HCT116 (cell line): ENCODE data around the gene C12orf57. TPM values are rescaled to one million over a fixed set of nuclear protein-coding genes. Genes with fewer than 3 reads are reported as not detected.

Experiments used
- ATAC-seq: fragments of 200-7000 bp; cut with Tn5 transposase; 2 replicates; pipeline ENCODE4 v1.9.1; 2020; ENCODE audit warnings: mild to moderate bottlenecking, moderate library complexity
- BruUV-seq: library from RNA; stranded (reverse); fragments of 400-500 nt; replicated peaks from 2 replicates; lab custom pipeline; 2021; lab: Mats Ljungman, UMichigan
- CTCF ChIA-PET: fragments of 300-600 bp; sonication (Branson Sonifier 250); formaldehyde crosslinking; loops from one replicate; lab custom pipeline; 2021; ENCODE audit warnings: antibody characterized with exemption; lab: Charles Lee
- POLR2A ChIA-PET: fragments of 300-600, 350-600 bp; sonication (Branson Sonifier 250); formaldehyde crosslinking; loops from one replicate; lab custom pipeline; 2021; ENCODE audit warnings: antibody characterized with exemption; lab: Charles Lee
- RAD21 ChIA-PET, 2 experiments: fragments of 300-600 bp; sonication (Branson Sonifier 250); formaldehyde crosslinking; loops; one replicate each; lab custom pipeline; 2023; ENCODE audit warnings: low total read pairs in 2 of 2; ENCODE audit not compliant: uncharacterized antibody in 2 of 2, unreplicated experiment in 2 of 2, low non-redundant PET in 1 of 2; lab: Charles Lee
- DNase-seq: peaks from one replicate; pipeline ENCODE4 v3.0.0-alpha.2; 2010; ENCODE audit warnings: low read depth, low spot score
- H2AFZ ChIP-seq: fragments of 200-600 bp; shearing (Covaris generic), sonication (generic); 2 replicates; pipeline ENCODE4 v1.6.1; 2017; ENCODE audit warnings: low read depth, mixed run types, mixed read lengths, antibody characterized with exemption, low read length; ENCODE audit not compliant: poor library complexity, severe bottlenecking
- H3K27ac ChIP-seq: 2 replicates; pipeline ENCODE4 v1.5.1; 2012; ENCODE audit warnings: low read depth, low read length
- H3K27me3 ChIP-seq: fragments of 200-600 bp; sonication (generic); 2 replicates; pipeline ENCODE4 v1.6.1; 2016; ENCODE audit warnings: mixed run types, low read length, mixed read lengths; ENCODE audit not compliant: insufficient read depth
- H3K36me3 ChIP-seq, 2 experiments: fragments of 200-500 bp in 1 of 2; fragments of 200-600 bp in 1 of 2; sonication (Bioruptor generic) in 1 of 2; sonication (generic) in 1 of 2; 2 replicates each; pipeline versions ENCODE4 v1.5.1 to v1.6.1; 2014 to 2016; ENCODE audit warnings: low read length in 2 of 2, inconsistent platforms in 1 of 2, mixed read lengths in 1 of 2, mixed run types in 1 of 2; ENCODE audit not compliant: insufficient read depth in 2 of 2, control insufficient read depth in 1 of 2
- H3K4me1 ChIP-seq, 2 experiments: fragments of 200-600 bp in 1 of 2; sonication (generic) in 1 of 2; 2 replicates each; pipeline versions ENCODE4 v1.5.1 to v1.6.1; 2012 to 2017; ENCODE audit warnings: low read length in 2 of 2, inconsistent platforms in 1 of 2, mild to moderate bottlenecking in 1 of 2, mixed read lengths in 1 of 2, mixed run types in 1 of 2, moderate library complexity in 1 of 2; ENCODE audit not compliant: insufficient read depth in 2 of 2, control insufficient read depth in 1 of 2
- H3K4me2 ChIP-seq: fragments of 200-600 bp; sonication (generic); 2 replicates; pipeline ENCODE4 v1.6.1; 2017; ENCODE audit warnings: mixed run types, low read length, mixed read lengths
- H3K4me3 ChIP-seq, 2 experiments: fragments of 200-600 bp in 1 of 2; sonication (generic) in 1 of 2; replicated peaks in 1 of 2; 2 replicates each; pipeline ENCODE4 v1.5.1; 2011 to 2016; ENCODE audit warnings: low read length in 2 of 2, control low read depth in 1 of 2, low read depth in 1 of 2, mild to moderate bottlenecking in 1 of 2, mixed read lengths in 1 of 2, mixed run types in 1 of 2
- H3K79me2 ChIP-seq: fragments of 200-600 bp; sonication (generic); 2 replicates; pipeline ENCODE4 v1.6.1; 2017; ENCODE audit warnings: mild to moderate bottlenecking, mixed run types, low read length, moderate library complexity, mixed read lengths; ENCODE audit not compliant: insufficient read depth
- H3K9ac ChIP-seq: fragments of 200-600 bp; sonication (generic); 2 replicates; pipeline ENCODE4 v1.6.1; 2016; ENCODE audit warnings: low read length, mixed read lengths
- H3K9me2 ChIP-seq: fragments of 200-600 bp; sonication (generic), shearing (Covaris generic); 2 replicates; pipeline ENCODE4 v1.6.1; 2017; ENCODE audit warnings: mixed run types, mild to moderate bottlenecking, moderate library complexity; ENCODE audit not compliant: insufficient read depth
- H3K9me3 ChIP-seq, 2 experiments: fragments of 200-500 bp in 1 of 2; fragments of 200-600 bp in 1 of 2; sonication (Bioruptor generic) in 1 of 2; sonication (generic) in 1 of 2; 2 replicates each; pipeline ENCODE4 v1.6.1; 2014 to 2017; ENCODE audit warnings: low read length in 2 of 2, mixed read lengths in 2 of 2, inconsistent platforms in 1 of 2, low read depth in 1 of 2, mild to moderate bottlenecking in 1 of 2, mixed run types in 1 of 2, moderate library complexity in 1 of 2; ENCODE audit not compliant: control insufficient read depth in 1 of 2, insufficient read depth in 1 of 2
- H4K20me1 ChIP-seq: fragments of 200-600 bp; sonication (generic), shearing (Covaris generic); 2 replicates; pipeline ENCODE4 v1.6.1; 2017; ENCODE audit warnings: mixed run types, mild to moderate bottlenecking, moderate library complexity; ENCODE audit not compliant: insufficient read depth
- CEBPB ChIP-seq: IDR thresholded peaks from 2 replicates; pipeline ENCODE4 v1.6.1; 2012; ENCODE audit warnings: low read depth
- CTCF ChIP-seq, 3 experiments: fragments of 200-600 bp in 1 of 3; sonication (generic) in 1 of 3; IDR thresholded peaks in 2 of 3; conservative IDR thresholded peaks in 1 of 3; 2 replicates each; pipeline ENCODE4 v1.5.1; 2012 to 2017; ENCODE audit warnings: low read depth in 2 of 3, low read length in 2 of 3, antibody characterized with exemption in 1 of 3, borderline replicate concordance in 1 of 3, control low read depth in 1 of 3, mild to moderate bottlenecking in 1 of 3, mixed read lengths in 1 of 3, mixed run types in 1 of 3, moderate library complexity in 1 of 3; ENCODE audit not compliant: insufficient read depth in 1 of 3
- EZH2 ChIP-seq: fragments of 200-600 bp; sonication (generic); IDR thresholded peaks from 2 replicates; pipeline ENCODE4 v1.6.1; 2017; ENCODE audit warnings: antibody characterized with exemption, mixed run types
- EZH2phosphoT487 ChIP-seq: fragments of 200-600 bp; IDR thresholded peaks from 2 replicates; pipeline ENCODE4 v1.6.1; 2018; ENCODE audit warnings: antibody characterized with exemption, borderline replicate concordance
- FOSL1 ChIP-seq: IDR thresholded peaks from 2 replicates; pipeline ENCODE4 v1.6.1; 2012; ENCODE audit warnings: low read depth
- POLR2A ChIP-seq: IDR thresholded peaks from 2 replicates; pipeline ENCODE4 v1.7.0; 2011; ENCODE audit warnings: borderline replicate concordance; ENCODE audit not compliant: insufficient read depth, insufficient read length; ENCODE audit errors: extremely low read depth
- RAD21 ChIP-seq: IDR thresholded peaks from 2 replicates; pipeline ENCODE4 v1.6.1; 2012; ENCODE audit warnings: low read depth, mild to moderate bottlenecking
- REST ChIP-seq: IDR thresholded peaks from 2 replicates; pipeline ENCODE4 v1.6.1; 2012; ENCODE audit warnings: low read depth
- SP1 ChIP-seq: IDR thresholded peaks from 2 replicates; pipeline ENCODE4 v1.6.1; 2012; ENCODE audit warnings: low read depth
- SRF ChIP-seq: IDR thresholded peaks from 2 replicates; pipeline ENCODE4 v1.6.1; 2012; ENCODE audit warnings: low read depth
- TCF7L2 ChIP-seq: IDR thresholded peaks from 2 replicates; pipeline ENCODE4 v1.7.0; 2011; ENCODE audit warnings: borderline replicate concordance, inconsistent platforms; ENCODE audit not compliant: insufficient read depth, insufficient read length; ENCODE audit errors: extremely low read depth
- YY1 ChIP-seq: IDR thresholded peaks from 2 replicates; pipeline ENCODE4 v1.6.1; 2011; ENCODE audit warnings: low read length, low read depth, moderate library complexity, mild to moderate bottlenecking; ENCODE audit not compliant: insufficient replicate concordance; ENCODE audit errors: extremely low read depth
- ZFX ChIP-seq: fragments of 450-650 bp; IDR thresholded peaks from 2 replicates; pipeline ENCODE4 v1.6.1; 2017
- ZNF274 ChIP-seq: fragments of 200-500 bp; sonication (Bioruptor generic); IDR thresholded peaks from 2 replicates; pipeline ENCODE4 v1.6.1; 2014; ENCODE audit warnings: mild to moderate bottlenecking, low read depth, low read length, inconsistent platforms
- intact Hi-C: fragments of 100-400 bp; cut with micrococcal nuclease; formaldehyde crosslinking; loops from 2 replicates; pipeline ENCODE4 v1.10.0; 2022
- total RNA-seq: library from RNA; stranded (reverse); gene quantifications from one replicate; pipeline ENCODE4 v1.2.1, GENCODE V29; 2021; ENCODE audit not compliant: unreplicated experiment

Gene C12orf57
- total RNA-seq, 1 experiment from 2014 or later: 202 TPM

GRCh38 chr12:6956021-6956727, 12.4 kb downstream of the C12orf57 start:
- no peak overlapping the region for H3K4me3 ChIP-seq
- TF ChIP-seq POLR2A (no peak), EZH2phosphoT487 (no peak), RAD21 (no peak)
- intact Hi-C loops: no loop called here
- CTCF ChIA-PET: no interaction called here
- no peak overlapping the region for H2AFZ ChIP-seq
- H3K27ac ChIP-seq: no peak overlapping the region
- ATAC-seq: no peak
- H3K27me3 ChIP-seq: no peaks in the 10 kb centered on the region
- no peaks in the 10 kb centered on the region for H3K79me2 ChIP-seq
- POLR2A ChIA-PET: interaction anchor here (1.0 kb wide), 1 partner anchor 12 kb away, joined by 3 read pairs; the partner anchor contains the start of gene C12orf57
- no peak for DNase-seq
- H3K9me3 ChIP-seq: no peaks in the 10 kb centered on the region
- RAD21 ChIA-PET: no interaction called here
- no peaks in the 10 kb centered on the region for H3K36me3 ChIP-seq
- no peaks in the 10 kb centered on the region for H3K9me2 ChIP-seq
- H3K9ac ChIP-seq: no peak overlapping the region
- H3K4me2 ChIP-seq: no peak overlapping the region
- no TSS peak for BruUV-seq
- H3K4me1 ChIP-seq: peaks cover 10 to 11% of the 10 kb centered on the region in 2 experiments
- H4K20me1 ChIP-seq: no peaks in the 10 kb centered on the region

- no peaks in the 10 kb centered on the region for H4K20me1 ChIP-seq
- no peaks in the 10 kb centered on the region for H3K36me3 ChIP-seq
- CTCF ChIA-PET: no interaction called here
- RAD21 ChIA-PET: no interaction called here
- DNase-seq (no peak), ATAC-seq (no peak)
- H3K27ac ChIP-seq: no peak overlapping the region; the same call in 1 of the 2 replicates
- POLR2A ChIA-PET: interaction anchor here (1.0 to 9.9 kb wide), 2 partner anchors 10 to 13 kb away, joined by 3 to 269 read pairs; partner anchors contain the start of genes C12orf57 and RNU7-1
- H3K4me3 ChIP-seq: no peak overlapping the region
- H3K9ac ChIP-seq: no peak overlapping the region
- peaks cover 15 to 20% of the 10 kb centered on the region in 2 experiments for H3K4me1 ChIP-seq
- H3K9me2 ChIP-seq: no peaks in the 10 kb centered on the region
- BruUV-seq: no TSS peak
- intact Hi-C loops: no loop called here
- no peaks in the 10 kb centered on the region for H3K27me3 ChIP-seq
- no peak overlapping the region for H3K4me2 ChIP-seq
- no peak overlapping the region for H2AFZ ChIP-seq
- H3K9me3 ChIP-seq: no peaks in the 10 kb centered on the region
- no peaks in the 10 kb centered on the region; the same call in 1 of the 2 replicates for H3K79me2 ChIP-seq
- TF ChIP-seq REST: no peak
- TF ChIP-seq ZNF274: no peak
- TF ChIP-seq CTCF (IDR thresholded peaks at IDR 0.05 in 2 of 3, conservative IDR thresholded peaks at IDR 0.05 in 1 of 3; ENCODE audit: borderline replicate concordance in 1 of 3, insufficient read depth in 1 of 3, low read depth in 2 of 3, low read length in 2 of 3): no peak
- no peak for TF ChIP-seq CEBPB
- TF ChIP-seq ZFX: no peak
- no peak for TF ChIP-seq SRF
- TF ChIP-seq YY1: no peak
- TF ChIP-seq TCF7L2: no peak
- no peak for TF ChIP-seq SP1
- TF ChIP-seq FOSL1: no peak
- TF ChIP-seq EZH2: no peak
Observed at GRCh38 chr12:6957151-6957701, 13.4 kb downstream of the C12orf57 start.
